HepG2 (cell line): ENCODE measurements around the gene CAPN12. TPM values are rescaled to one million over a fixed set of nuclear protein-coding genes. Genes with fewer than 3 reads are reported as not detected.
A peak's percentile ranks its signal among the peaks of the same experiment; 100 is the strongest.

Experiments used
- ATAC-seq: fragments of 200-7000 bp; cut with Tn5 transposase; 3 replicates; pipeline ENCODE4 v1.9.1; 2020; ENCODE audit warnings: mild to moderate bottlenecking, moderate library complexity
- BruUV-seq: library from RNA; stranded (reverse); fragments of 400-500 nt; replicated peaks from 2 replicates; lab custom pipeline; 2021; lab: Mats Ljungman, UMichigan
- CTCF ChIA-PET: fragments of 300-600 bp; formaldehyde crosslinking; extraction: SDS; loops from one replicate; lab custom pipeline; 2021; ENCODE audit warnings: low total read pairs, inconsistent platforms, low intra/inter-chr PET ratio; lab: Yijun Ruan, JAX
- POLR2A ChIA-PET: fragments of 350-600 bp; sonication (Branson Sonifier 250); formaldehyde crosslinking; loops from one replicate; lab custom pipeline; 2020; ENCODE audit warnings: antibody characterized with exemption, inconsistent platforms; lab: Yijun Ruan, JAX
- DNase-seq: peaks from one replicate; pipeline ENCODE4 v3.0.0-alpha.2; 2015; ENCODE audit warnings: low spot score
- FAIRE-seq: peaks from 3 replicates; lab custom pipeline; 2011; peaks lifted over from hg19 to GRCh38; lab: Jason Lieb, UNC
- H2AFZ ChIP-seq: one replicate; pipeline ENCODE4 v1.6.1; 2011; ENCODE audit warnings: low read length, inconsistent platforms
- H3K27ac ChIP-seq: fragments of 300-600 bp; 3 replicates; pipeline ENCODE4 v1.8.0; 2011; ENCODE audit warnings: mixed run types, mild to moderate bottlenecking, mixed read lengths, low read length, inconsistent platforms; ENCODE audit not compliant: insufficient read depth; ENCODE audit errors: extremely low read length
- H3K27me3 ChIP-seq, 2 experiments: fragments of 200-600 bp in 1 of 2; 2 replicates in 1 of 2; 3 replicates in 1 of 2; pipeline versions ENCODE4 v1.6.0 to v1.8.0; 2011; ENCODE audit warnings: low read length in 2 of 2, mild to moderate bottlenecking in 2 of 2, moderate library complexity in 2 of 2, inconsistent platforms in 1 of 2; ENCODE audit not compliant: insufficient read depth in 2 of 2, control insufficient read depth in 1 of 2
- H3K36me3 ChIP-seq, 2 experiments: fragments of 200-600 bp in 1 of 2; replicated peaks in 1 of 2; 2 replicates in 1 of 2; 3 replicates in 1 of 2; pipeline versions ENCODE4 v1.5.1 to v1.8.0; 2011; ENCODE audit warnings: low read length in 2 of 2, inconsistent platforms in 1 of 2; ENCODE audit not compliant: insufficient read depth in 2 of 2, control insufficient read depth in 1 of 2
- H3K4me1 ChIP-seq: 2 replicates; pipeline ENCODE4 v1.5.1; 2012; ENCODE audit warnings: low read length, inconsistent platforms; ENCODE audit not compliant: insufficient read depth
- H3K4me2 ChIP-seq: 2 replicates; pipeline ENCODE4 v1.6.0; 2011; ENCODE audit warnings: low read depth, low read length, inconsistent platforms
- H3K4me3 ChIP-seq, 3 experiments: fragments of 200-600 bp in 1 of 3; sonication (generic), shearing (Covaris generic) in 1 of 3; replicated peaks in 1 of 3; 2 replicates each; pipeline ENCODE4 v1.5.1; 2011 to 2016; ENCODE audit warnings: low read length in 3 of 3, inconsistent platforms in 2 of 3, low read depth in 2 of 3, mild to moderate bottlenecking in 2 of 3, control low read depth in 1 of 3, mixed read lengths in 1 of 3; ENCODE audit not compliant: insufficient read depth in 1 of 3
- H3K79me2 ChIP-seq: one replicate; pipeline ENCODE4 v1.6.1; 2011; ENCODE audit warnings: low read length, inconsistent platforms; ENCODE audit not compliant: insufficient read depth
- H3K9ac ChIP-seq: 2 replicates; pipeline ENCODE4 v1.6.0; 2011; ENCODE audit warnings: mild to moderate bottlenecking, low read depth, low read length, inconsistent platforms; ENCODE audit not compliant: insufficient read depth
- H3K9me3 ChIP-seq: 2 replicates; pipeline ENCODE4 v1.5.1; 2012; ENCODE audit warnings: mild to moderate bottlenecking, low read length
- H4K20me1 ChIP-seq: 2 replicates; pipeline ENCODE4 v1.6.0; 2011; ENCODE audit warnings: inconsistent platforms, mild to moderate bottlenecking, low read length, moderate library complexity; ENCODE audit not compliant: insufficient read depth
- FOXJ3 ChIP-seq: sonication (generic); formaldehyde crosslinking; IDR thresholded peaks from 2 replicates; pipeline ENCODE4 v1.4.0; 2020; ENCODE audit warnings: missing genetic modification reagents, mild to moderate bottlenecking, borderline replicate concordance
- HNF4A ChIP-seq: sonication (generic); formaldehyde crosslinking; IDR thresholded peaks from 2 replicates; pipeline ENCODE4 v1.4.0; 2020; ENCODE audit warnings: missing genetic modification reagents
- HNF4G ChIP-seq, 2 experiments: sonication (generic) in 1 of 2; formaldehyde crosslinking in 1 of 2; IDR thresholded peaks; 2 replicates each; pipeline versions ENCODE4 v1.4.0 to v1.6.1; 2011 to 2020; ENCODE audit warnings: borderline replicate concordance in 2 of 2, low read depth in 2 of 2, mild to moderate bottlenecking in 2 of 2, low read length in 1 of 2, missing genetic modification reagents in 1 of 2, moderate library complexity in 1 of 2
- JUND ChIP-seq: sonication (generic); formaldehyde crosslinking; IDR thresholded peaks from 2 replicates; pipeline ENCODE4 v1.8.0; 2022; ENCODE audit warnings: mild to moderate bottlenecking, missing genetic modification reagents
- MLLT10 ChIP-seq: sonication (generic); formaldehyde crosslinking; IDR thresholded peaks from 2 replicates; pipeline ENCODE4 v1.4.0; 2020; ENCODE audit warnings: missing genetic modification reagents
- NPAS2 ChIP-seq: sonication (generic); formaldehyde crosslinking; IDR thresholded peaks from 2 replicates; pipeline ENCODE4 v1.8.0; 2022; ENCODE audit warnings: mild to moderate bottlenecking, missing genetic modification reagents, borderline replicate concordance
- RBM22 ChIP-seq: fragments of 200-400 bp; formaldehyde crosslinking; optimal IDR thresholded peaks from 2 replicates; pipeline ENCODE3; 2017; ENCODE audit warnings: mild to moderate bottlenecking, low read length, moderate library complexity
- SMAD1 ChIP-seq: sonication (generic); formaldehyde crosslinking; IDR thresholded peaks from 2 replicates; pipeline ENCODE4 v1.4.0; 2020; ENCODE audit warnings: missing genetic modification reagents, low read depth, mild to moderate bottlenecking, borderline replicate concordance
- SRY ChIP-seq: sonication (generic); formaldehyde crosslinking; IDR thresholded peaks from 2 replicates; pipeline ENCODE4 v1.8.0; 2022; ENCODE audit warnings: mild to moderate bottlenecking, missing genetic modification reagents
- U2AF2 ChIP-seq: fragments of 200-400 bp; formaldehyde crosslinking; IDR thresholded peaks from 2 replicates; pipeline ENCODE4 v1.6.1; 2017; ENCODE audit warnings: low read depth, mild to moderate bottlenecking, low read length
- ZNF263 ChIP-seq: sonication (generic); formaldehyde crosslinking; IDR thresholded peaks from 2 replicates; pipeline ENCODE4 v1.4.0; 2020; ENCODE audit warnings: missing genetic modification reagents
- ZNF530 ChIP-seq: sonication (generic); formaldehyde crosslinking; IDR thresholded peaks from 2 replicates; pipeline ENCODE4 v1.5.0; 2020; ENCODE audit warnings: low read depth, mild to moderate bottlenecking, missing genetic modification reagents
- ZNF883 ChIP-seq: sonication (generic); formaldehyde crosslinking; IDR thresholded peaks from 2 replicates; pipeline ENCODE4 v1.5.1; 2020; ENCODE audit warnings: mild to moderate bottlenecking, missing genetic modification reagents; ENCODE audit errors: not compliant biosample characterization
- WGBS: methylation state at CpG from one replicate; pipeline ENCODE4 v1.1.6; 2017; ENCODE audit warnings: low lambda C conversion rate; 5-methylcytosine and 5-hydroxymethylcytosine counted together
- in situ Hi-C: cut with HindIII; loops from 2 replicates; pipeline ENCODE4 v1.10.0; 2017; ENCODE audit warnings: low pct_unique_long_range_greater_than_20kb; ENCODE audit not compliant: extremely low pct_ligation_motif_present
- intact Hi-C: fragments of 100-400 bp; cut with micrococcal nuclease; formaldehyde crosslinking; loops from one replicate; pipeline ENCODE4 v1.10.0; 2022; ENCODE audit not compliant: unreplicated experiment
- polyA plus RNA-seq, 8 experiments: library from polyadenylated mRNA; depleted of rRNA in 3 of 8; stranded (reverse) in 7 of 8; unstranded in 1 of 8; fragments of >200 nt; fragmentation: Illumina TruSeq in 4 of 8; extraction: Trizol in 4 of 8; gene quantifications; 2 replicates each; pipeline versions ENCODE4 v1.2.1 to v1.2.3, GENCODE V29; 2011 to 2016; ENCODE audit warnings: low read depth in 4 of 8, missing spikeins in 1 of 8, mixed read lengths in 1 of 8; ENCODE audit not compliant: insufficient read depth in 1 of 8
- total RNA-seq, 5 experiments: library from RNA; depleted of rRNA; stranded (reverse); fragments of >200 nt; fragmentation: Illumina TruSeq; extraction: Trizol; gene quantifications; 2 replicates each; pipeline ENCODE4 v1.2.3, GENCODE V29; 2016; ENCODE audit warnings: low read depth in 1 of 5
- TF ChIP-seq, protein P1 (sequence below): sonication (generic); formaldehyde crosslinking; IDR thresholded peaks from 2 replicates; pipeline ENCODE4 v1.5.1; 2020; ENCODE audit warnings: mild to moderate bottlenecking, missing genetic modification reagents, moderate library complexity
- TF ChIP-seq, protein P2 (sequence below): IDR thresholded peaks from 2 replicates; pipeline ENCODE4 v1.6.1; 2016; ENCODE audit warnings: control low read depth
- TF ChIP-seq, protein P3 (sequence below): sonication (generic); formaldehyde crosslinking; IDR thresholded peaks from 2 replicates; pipeline ENCODE4 v1.4.0; 2020; ENCODE audit warnings: missing genetic modification reagents, low read depth, mild to moderate bottlenecking, borderline replicate concordance

The CAPN12 gene
- total and polyA plus RNA-seq, 2 of the 13 experiments (the other 11 are each of a cell fraction or from before 2014, with no cell fraction given), result 1.6 to 13.6 TPM

DNA sequence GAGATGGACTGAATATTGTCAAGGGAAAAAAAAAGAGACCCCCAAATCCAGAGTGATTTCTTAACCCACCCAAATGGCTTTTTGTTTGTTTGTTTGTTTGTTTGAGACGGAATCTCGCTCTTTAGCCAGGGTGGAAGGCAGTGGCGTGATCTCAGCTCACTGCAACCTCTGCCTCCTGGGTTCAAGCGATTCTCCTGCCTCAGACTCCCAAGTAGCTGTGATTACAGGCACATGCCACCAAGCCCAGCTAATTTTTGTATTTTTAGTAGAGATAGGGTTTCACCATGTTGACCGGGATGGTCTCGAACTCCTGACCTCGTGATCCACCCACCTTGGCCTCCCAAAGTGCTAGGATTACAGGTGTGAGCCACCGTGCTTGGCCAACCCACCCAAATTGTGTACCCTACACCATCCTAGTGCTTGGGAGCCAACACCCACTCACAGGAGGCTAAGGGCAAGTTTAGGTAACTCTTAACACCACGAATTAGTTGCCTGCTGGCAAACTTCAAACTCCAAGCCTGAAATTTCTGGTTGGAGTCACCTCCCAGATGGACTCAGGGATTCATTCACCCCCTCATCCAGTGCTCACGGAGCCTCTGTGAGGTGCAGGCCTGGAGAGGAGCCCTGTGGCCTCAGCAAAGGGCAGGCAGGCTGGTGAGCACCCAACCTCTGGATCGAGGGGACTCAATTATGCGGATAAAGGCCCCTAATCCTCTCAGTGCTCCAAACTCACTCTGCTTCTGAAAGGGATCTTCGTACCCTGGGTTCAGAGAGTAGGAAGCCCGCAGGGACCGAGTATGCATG lies 59.2 kb downstream of the CAPN12 start:
- FAIRE-seq, result no peak
- peaks cover 8 to 10% of the 10 kb centered on the region in 2 experiments; a peak in 4 of 5 replicates for H3K36me3 ChIP-seq
- ChIA-PET POLR2A (interaction anchor here (1.3 to 3.4 kb wide), 7 partner anchors 13 to 43 kb away, joined by 4 to 51 read pairs (median 6); partner anchors contain the start of gene ACTN4), CTCF (interaction anchor here (1.2 kb wide), 1 partner anchor 50 kb away, joined by 3 read pairs; no protein-coding TSS in a partner anchor)
- no peaks in the 10 kb centered on the region for H3K9me3 ChIP-seq
- in situ Hi-C loops, result no loop called here
- H3K79me2 ChIP-seq, result peaks cover 98% of the 10 kb centered on the region
- H4K20me1 ChIP-seq, result peaks cover 3% of the 10 kb centered on the region; the same call in 1 of the 2 replicates
- no TSS peak for BruUV-seq
- 79% methylated on average over 9 of the region's 15 CpGs for WGBS
- peak overlapping the region; percentile 85 for H3K27ac ChIP-seq
- DNase-seq, result no peak
- no peaks in the 10 kb centered on the region for H3K27me3 ChIP-seq
- H2AFZ ChIP-seq, result no peak overlapping the region
- intact Hi-C loops, result loop anchor here (5.0 kb wide), 1 partner anchor 33 kb away; no protein-coding TSS in a partner anchor
- peak overlapping the region in 1 of 3 experiments; percentile 49; a peak in 2 of 6 replicates for H3K4me3 ChIP-seq
- peak overlapping the region; percentile 68 for H3K4me2 ChIP-seq
- H3K4me1 ChIP-seq, result peaks cover 99% of the 10 kb centered on the region
- peak overlapping the region; percentile 67 for H3K9ac ChIP-seq
- ATAC-seq, result no peak; the same call in 2 of the 3 replicates
- 0 out of 2 replicates have a peak, but pooled peaks have one; percentile 9 for TF ChIP-seq FOXJ3 (CRISPR knock-in tag)
- TF ChIP-seq ZNF883 (CRISPR knock-in tag), result no peak
- no peak for TF ChIP-seq ZNF530
- no peak for TF ChIP-seq MLLT10 (CRISPR knock-in tag)
- TF ChIP-seq, protein P1, sequence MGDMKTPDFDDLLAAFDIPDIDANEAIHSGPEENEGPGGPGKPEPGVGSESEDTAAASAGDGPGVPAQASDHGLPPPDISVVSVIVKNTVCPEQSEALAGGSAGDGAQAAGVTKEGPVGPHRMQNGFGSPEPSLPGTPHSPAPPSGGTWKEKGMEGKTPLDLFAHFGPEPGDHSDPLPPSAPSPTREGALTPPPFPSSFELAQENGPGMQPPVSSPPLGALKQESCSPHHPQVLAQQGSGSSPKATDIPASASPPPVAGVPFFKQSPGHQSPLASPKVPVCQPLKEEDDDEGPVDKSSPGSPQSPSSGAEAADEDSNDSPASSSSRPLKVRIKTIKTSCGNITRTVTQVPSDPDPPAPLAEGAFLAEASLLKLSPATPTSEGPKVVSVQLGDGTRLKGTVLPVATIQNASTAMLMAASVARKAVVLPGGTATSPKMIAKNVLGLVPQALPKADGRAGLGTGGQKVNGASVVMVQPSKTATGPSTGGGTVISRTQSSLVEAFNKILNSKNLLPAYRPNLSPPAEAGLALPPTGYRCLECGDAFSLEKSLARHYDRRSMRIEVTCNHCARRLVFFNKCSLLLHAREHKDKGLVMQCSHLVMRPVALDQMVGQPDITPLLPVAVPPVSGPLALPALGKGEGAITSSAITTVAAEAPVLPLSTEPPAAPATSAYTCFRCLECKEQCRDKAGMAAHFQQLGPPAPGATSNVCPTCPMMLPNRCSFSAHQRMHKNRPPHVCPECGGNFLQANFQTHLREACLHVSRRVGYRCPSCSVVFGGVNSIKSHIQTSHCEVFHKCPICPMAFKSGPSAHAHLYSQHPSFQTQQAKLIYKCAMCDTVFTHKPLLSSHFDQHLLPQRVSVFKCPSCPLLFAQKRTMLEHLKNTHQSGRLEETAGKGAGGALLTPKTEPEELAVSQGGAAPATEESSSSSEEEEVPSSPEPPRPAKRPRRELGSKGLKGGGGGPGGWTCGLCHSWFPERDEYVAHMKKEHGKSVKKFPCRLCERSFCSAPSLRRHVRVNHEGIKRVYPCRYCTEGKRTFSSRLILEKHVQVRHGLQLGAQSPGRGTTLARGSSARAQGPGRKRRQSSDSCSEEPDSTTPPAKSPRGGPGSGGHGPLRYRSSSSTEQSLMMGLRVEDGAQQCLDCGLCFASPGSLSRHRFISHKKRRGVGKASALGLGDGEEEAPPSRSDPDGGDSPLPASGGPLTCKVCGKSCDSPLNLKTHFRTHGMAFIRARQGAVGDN (CRISPR knock-in tag), result peak; percentile 64
- 0 out of 2 replicates have a peak, but pooled peaks have one; percentile 39 for TF ChIP-seq SRY (CRISPR knock-in tag)
- TF ChIP-seq JUND (CRISPR knock-in tag), result no peak
- TF ChIP-seq NPAS2 (CRISPR knock-in tag), result no peak
- peak; percentile 22; the same call in 1 of the 2 replicates for TF ChIP-seq HNF4G (IDR thresholded peaks at IDR 0.05; ENCODE audit: borderline replicate concordance, low read depth, low read length)
- TF ChIP-seq HNF4G (CRISPR knock-in tag; IDR thresholded peaks at IDR 0.05; ENCODE audit: borderline replicate concordance, low read depth), result no peak
- no peak for TF ChIP-seq U2AF2
- TF ChIP-seq HNF4A (CRISPR knock-in tag), result peak; percentile 54
- TF ChIP-seq, protein P2, sequence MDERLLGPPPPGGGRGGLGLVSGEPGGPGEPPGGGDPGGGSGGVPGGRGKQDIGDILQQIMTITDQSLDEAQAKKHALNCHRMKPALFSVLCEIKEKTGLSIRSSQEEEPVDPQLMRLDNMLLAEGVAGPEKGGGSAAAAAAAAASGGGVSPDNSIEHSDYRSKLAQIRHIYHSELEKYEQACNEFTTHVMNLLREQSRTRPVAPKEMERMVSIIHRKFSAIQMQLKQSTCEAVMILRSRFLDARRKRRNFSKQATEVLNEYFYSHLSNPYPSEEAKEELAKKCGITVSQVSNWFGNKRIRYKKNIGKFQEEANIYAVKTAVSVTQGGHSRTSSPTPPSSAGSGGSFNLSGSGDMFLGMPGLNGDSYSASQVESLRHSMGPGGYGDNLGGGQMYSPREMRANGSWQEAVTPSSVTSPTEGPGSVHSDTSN, result no peak
- TF ChIP-seq SMAD1 (CRISPR knock-in tag), result no peak
- peak; percentile 89 for TF ChIP-seq ZNF263
- TF ChIP-seq, protein P3, sequence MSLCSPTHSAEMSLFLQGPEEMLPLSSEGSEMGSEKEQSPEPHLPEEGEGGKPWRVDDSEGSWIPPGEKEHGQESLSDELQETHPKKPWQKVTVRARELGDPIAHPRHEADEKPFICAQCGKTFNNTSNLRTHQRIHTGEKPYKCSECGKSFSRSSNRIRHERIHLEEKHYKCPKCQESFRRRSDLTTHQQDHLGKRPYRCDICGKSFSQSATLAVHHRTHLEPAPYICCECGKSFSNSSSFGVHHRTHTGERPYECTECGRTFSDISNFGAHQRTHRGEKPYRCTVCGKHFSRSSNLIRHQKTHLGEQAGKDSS (CRISPR knock-in tag), result no peak
- peak; percentile 48 for TF ChIP-seq RBM22
